ENCODE results near the gene KLHL29. TPM values are rescaled to one million over a fixed set of nuclear protein-coding genes. Genes with fewer than 3 reads are reported as not detected.

The KLHL29 gene
- total and polyA plus RNA-seq, 2 experiments from 2014 or later = 1.5 to 6.5 TPM

- no peak for TF ChIP-seq ZNF462 (CRISPR knock-in tag; IDR thresholded peaks at IDR 0.05)
Measured at GRCh38 chr2:23688486-23689130, 303.6 kb downstream of the KLHL29 start (continued).

GRCh38 chr2:23689131-23689700 is 304.2 kb downstream of the KLHL29 start:
- Mint-ChIP-seq H3K9me3 (no peaks in the 10 kb centered on the region; the same call in 2 of the 3 replicates), H3K4me3 (no peak overlapping the region), H3K27ac (no peak overlapping the region), H3K36me3 (ENCODE audit: low read depth) (peaks cover 3% of the 10 kb centered on the region; the same call in 1 of the 3 replicates), H3K27me3 (ENCODE audit: insufficient read depth, low read depth, poor library complexity) (peaks cover 14% of the 10 kb centered on the region), H3K4me1 (peaks cover 23% of the 10 kb centered on the region)
- H3K4me1 ChIP-seq (ENCODE audit: insufficient read depth) = no peaks in the 10 kb centered on the region
- ATAC-seq = no peak
- H3K4me3 ChIP-seq = no peak overlapping the region
- no peak overlapping the region for H2AFZ ChIP-seq
- H3K79me2 ChIP-seq (replicated peaks; ENCODE audit: insufficient read depth) = no peaks in the 10 kb centered on the region
- H3F3A ChIP-seq (replicated peaks; ENCODE audit: low read depth) = no peaks in the 10 kb centered on the region
- H3K4me2 ChIP-seq = no peak overlapping the region
- H3K27ac ChIP-seq (ENCODE audit: low read depth) = no peak overlapping the region
- H4K20me1 ChIP-seq (replicated peaks; ENCODE audit: insufficient read depth) = no peaks in the 10 kb centered on the region; the same call in 1 of the 2 replicates
- H3K36me3 ChIP-seq (ENCODE audit: insufficient read depth) = no peaks in the 10 kb centered on the region
- H3K27me3 ChIP-seq (ENCODE audit: insufficient read depth) = no peaks in the 10 kb centered on the region
- no peaks in the 10 kb centered on the region for H3K9me2 ChIP-seq (ENCODE audit: insufficient read depth)
- no peak for DNase-seq (ENCODE audit: low spot score)
- no peak for TF ChIP-seq STAT1 (IDR thresholded peaks at IDR 0.05; ENCODE audit: unreplicated experiment)
- TF ChIP-seq ETS1 (IDR thresholded peaks at IDR 0.05) = no peak
- TF ChIP-seq ZNF114 (CRISPR knock-in tag; IDR thresholded peaks at IDR 0.05) = no peak
- TF ChIP-seq POLR2AphosphoS5 (IDR thresholded peaks at IDR 0.05; ENCODE audit: low read depth) = no peak
- no peak for TF ChIP-seq EZH2phosphoT487 (IDR thresholded peaks at IDR 0.05; ENCODE audit: unreplicated experiment)
- no peak for TF ChIP-seq JUNB (IDR thresholded peaks at IDR 0.05; ENCODE audit: unreplicated experiment)
- TF ChIP-seq ZNF462 (CRISPR knock-in tag; IDR thresholded peaks at IDR 0.05) = no peak
- TF ChIP-seq CREB1 (CRISPR knock-in tag; IDR thresholded peaks at IDR 0.05; ENCODE audit: low read depth) = no peak
